Activated CD8-positive, alpha-beta T cell treated with anti-CD3 and anti-CD28 coated beads for 36 hours (primary cell): ENCODE data around the gene RAB7B. TPM values are rescaled to one million over a fixed set of nuclear protein-coding genes. Genes with fewer than 3 reads are reported as not detected.

Source experiments
- ATAC-seq: fragments of 200-7000 bp; cut with Tn5 transposase; one replicate; pipeline ENCODE4 v1.10.0; 2021; ENCODE audit warnings: mild to moderate bottlenecking, moderate library complexity
- CTCF ChIA-PET: fragments of 350-600 bp; sonication (Branson Sonifier 250); formaldehyde crosslinking; loops from one replicate; lab custom pipeline; 2021; ENCODE audit warnings: antibody characterized with exemption; lab: Charles Lee
- POLR2A ChIA-PET: fragments of 350-600 bp; sonication (Branson Sonifier 250); formaldehyde crosslinking; loops from one replicate; lab custom pipeline; 2021; ENCODE audit warnings: antibody characterized with exemption; lab: Charles Lee
- DNase-seq: peaks from one replicate; pipeline ENCODE4 v3.0.0-alpha.2; 2020
- H3K27ac Mint-ChIP-seq: one replicate; pipeline ENCODE4 v1.8.0; 2021; ENCODE audit warnings: mild to moderate bottlenecking, mixed read lengths
- H3K27me3 Mint-ChIP-seq: one replicate; pipeline ENCODE4 v1.8.0; 2021; ENCODE audit warnings: mixed read lengths
- H3K36me3 Mint-ChIP-seq: one replicate; pipeline ENCODE4 v1.8.0; 2021; ENCODE audit warnings: low read depth, mixed read lengths
- H3K4me1 Mint-ChIP-seq: one replicate; pipeline ENCODE4 v1.8.0; 2021; ENCODE audit warnings: low read depth, mixed read lengths
- H3K4me3 Mint-ChIP-seq: one replicate; pipeline ENCODE4 v1.8.0; 2021; ENCODE audit warnings: mild to moderate bottlenecking, moderate library complexity, mixed read lengths
- H3K9me3 Mint-ChIP-seq: one replicate; pipeline ENCODE4 v1.8.0; 2021; ENCODE audit warnings: mixed read lengths
- intact Hi-C: fragments of 100-400 bp; cut with micrococcal nuclease; formaldehyde crosslinking; loops from one replicate; pipeline ENCODE4 v1.10.0; 2022
- total RNA-seq, 2 experiments: library from RNA; stranded (reverse); gene quantifications; one replicate each; pipeline ENCODE4 v1.2.3, GENCODE V29; 2021
- TF ChIP-seq, protein P1 (sequence below): fragments of 200-600 bp; IDR thresholded peaks from one replicate; pipeline ENCODE4 v1.8.0; 2022; ENCODE audit warnings: antibody characterized with exemption, mild to moderate bottlenecking

The RAB7B gene
- total RNA-seq, 2 experiments from 2014 or later: not detected

GRCh38 chr1:206006946-206007345 lies 3.8 kb upstream of the RAB7B start:
- ChIA-PET POLR2A (no interaction called here), CTCF (interaction anchor here (1.5 to 1.7 kb wide), 2 partner anchors 23 to 30 kb away, joined by 4 to 6 read pairs; no protein-coding TSS in a partner anchor)
- Mint-ChIP-seq H3K36me3 (no peaks in the 10 kb centered on the region), H3K27me3 (peaks cover 5% of the 10 kb centered on the region), H3K4me3 (no peak overlapping the region), H3K4me1 (peaks cover 24% of the 10 kb centered on the region), H3K9me3 (no peaks in the 10 kb centered on the region), H3K27ac (no peak overlapping the region)
- intact Hi-C loops: no loop called here
- TF ChIP-seq, protein P1, sequence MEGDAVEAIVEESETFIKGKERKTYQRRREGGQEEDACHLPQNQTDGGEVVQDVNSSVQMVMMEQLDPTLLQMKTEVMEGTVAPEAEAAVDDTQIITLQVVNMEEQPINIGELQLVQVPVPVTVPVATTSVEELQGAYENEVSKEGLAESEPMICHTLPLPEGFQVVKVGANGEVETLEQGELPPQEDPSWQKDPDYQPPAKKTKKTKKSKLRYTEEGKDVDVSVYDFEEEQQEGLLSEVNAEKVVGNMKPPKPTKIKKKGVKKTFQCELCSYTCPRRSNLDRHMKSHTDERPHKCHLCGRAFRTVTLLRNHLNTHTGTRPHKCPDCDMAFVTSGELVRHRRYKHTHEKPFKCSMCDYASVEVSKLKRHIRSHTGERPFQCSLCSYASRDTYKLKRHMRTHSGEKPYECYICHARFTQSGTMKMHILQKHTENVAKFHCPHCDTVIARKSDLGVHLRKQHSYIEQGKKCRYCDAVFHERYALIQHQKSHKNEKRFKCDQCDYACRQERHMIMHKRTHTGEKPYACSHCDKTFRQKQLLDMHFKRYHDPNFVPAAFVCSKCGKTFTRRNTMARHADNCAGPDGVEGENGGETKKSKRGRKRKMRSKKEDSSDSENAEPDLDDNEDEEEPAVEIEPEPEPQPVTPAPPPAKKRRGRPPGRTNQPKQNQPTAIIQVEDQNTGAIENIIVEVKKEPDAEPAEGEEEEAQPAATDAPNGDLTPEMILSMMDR: no peak
- no peak for DNase-seq
- no peak for ATAC-seq

GRCh38 chr1:206005778-206006180 lies 2.6 kb upstream of the RAB7B start:
- ATAC-seq (no peak), DNase-seq (no peak)
- ChIA-PET CTCF (interaction anchor here (1.5 to 1.7 kb wide), 2 partner anchors 22 to 28 kb away, joined by 4 to 6 read pairs; no protein-coding TSS in a partner anchor), POLR2A (no interaction called here)
- intact Hi-C loops: no loop called here
- Mint-ChIP-seq H3K36me3 (no peaks in the 10 kb centered on the region), H3K27me3 (peaks cover 5% of the 10 kb centered on the region), H3K27ac (no peak overlapping the region), H3K4me3 (no peak overlapping the region), H3K4me1 (peaks cover 22% of the 10 kb centered on the region), H3K9me3 (no peaks in the 10 kb centered on the region)
- TF ChIP-seq, protein P1: no peak

GRCh38 chr1:206005234-206005633 lies 2.0 kb upstream of the RAB7B start:
- Mint-ChIP-seq H3K4me1 (peaks cover 20% of the 10 kb centered on the region), H3K27me3 (peaks cover 5% of the 10 kb centered on the region), H3K27ac (no peak overlapping the region), H3K36me3 (no peaks in the 10 kb centered on the region), H3K9me3 (no peaks in the 10 kb centered on the region), H3K4me3 (no peak overlapping the region)
- intact Hi-C loops: no loop called here
- DNase-seq (no peak), ATAC-seq (no peak)
- TF ChIP-seq, protein P1: no peak
- CTCF ChIA-PET: interaction anchor here (1.7 kb wide), 1 partner anchor 28 kb away, joined by 6 read pairs; no protein-coding TSS in a partner anchor
- POLR2A ChIA-PET: no interaction called here

GRCh38 chr1:206004826-206005225 lies 1.6 kb upstream of the RAB7B start:
- TF ChIP-seq, protein P1: no peak
- peaks cover 5% of the 10 kb centered on the region for H3K27me3 Mint-ChIP-seq
- POLR2A ChIA-PET: no interaction called here
- CTCF ChIA-PET: no interaction called here
- DNase-seq (no peak), ATAC-seq (no peak)
- no peak overlapping the region for H3K27ac Mint-ChIP-seq
- H3K4me3 Mint-ChIP-seq: no peak overlapping the region
- H3K4me1 Mint-ChIP-seq: peaks cover 20% of the 10 kb centered on the region
- H3K36me3 Mint-ChIP-seq: no peaks in the 10 kb centered on the region
- intact Hi-C loops: no loop called here
- no peaks in the 10 kb centered on the region for H3K9me3 Mint-ChIP-seq

GRCh38 chr1:206003854-206004800 lies 932 bp upstream of the RAB7B start:
- TF ChIP-seq, protein P1: no peak
- no peaks in the 10 kb centered on the region for H3K9me3 Mint-ChIP-seq
- H3K4me3 Mint-ChIP-seq: no peak overlapping the region
- ATAC-seq: no peak
- CTCF ChIA-PET: interaction anchor here (0.9 to 1.0 kb wide), 2 partner anchors 26 to 346 kb away, joined by 3 to 4 read pairs; no protein-coding TSS in a partner anchor
- POLR2A ChIA-PET: no interaction called here
- H3K27ac Mint-ChIP-seq: no peak overlapping the region
- intact Hi-C loops: no loop called here
- H3K36me3 Mint-ChIP-seq: no peaks in the 10 kb centered on the region
- DNase-seq: no peak
- peaks cover 5% of the 10 kb centered on the region for H3K27me3 Mint-ChIP-seq
- H3K4me1 Mint-ChIP-seq: peaks cover 20% of the 10 kb centered on the region
